Measurements from ENCODE around the gene PMM1. TPM values are rescaled to one million over a fixed set of nuclear protein-coding genes. Genes with fewer than 3 reads are reported as not detected.

The PMM1 gene
- total RNA-seq, 6 experiments from 2014 or later = 21.6 to 45.1 (median 36.2) TPM

- Histone ChIP-seq H3K9me3 (no peaks in the 10 kb centered on the region), H3K27me3 (no peaks in the 10 kb centered on the region), H3K4me1 (peaks cover 0 to 33% (median 15%) of the 10 kb centered on the region in 4 donors), H3K27ac (peak overlapping the region in 1 of 3 donors; percentile 34), H3K4me3 (peak overlapping the region; percentile 72 to 88 (median 88)), H3K36me3 (no peaks in the 10 kb centered on the region)
- intact Hi-C loops (cut with DNase I) = loop anchor here (5.0 to 10.0 kb wide), 2 partner anchors 50 to 52 kb away; no protein-coding TSS in a partner anchor
- DNase-seq (no peak), ATAC-seq (no peak)
- WGBS (ENCODE audit: insufficient coverage, low coverage, low lambda C conversion rate, missing lambda C conversion rate) = 24% methylated on average over 16 of the region's 21 CpGs
- TF ChIP-seq CTCF (IDR thresholded peaks at IDR 0.05) (no peak), POLR2A (IDR thresholded peaks at IDR 0.05) (no peak)
Measured at GRCh38 chr22:41544671-41545476, 44.8 kb downstream of the PMM1 start.

- Histone ChIP-seq H3K27ac (peak within 1 kb of the TSS; percentile 67 to 80 (median 71)), H3K4me3 (peak within 1 kb of the TSS; percentile 72 to 88 (median 88)), H3K36me3 (no peaks in the 10 kb centered on the region), H3K9me3 (no peaks in the 10 kb centered on the region), H3K27me3 (no peaks in the 10 kb centered on the region), H3K4me1 (peaks cover 0 to 27% (median 12%) of the 10 kb centered on the region in 4 donors)
- ATAC-seq (peak; percentile 94 to 98 (median 95)), DNase-seq (peak; percentile 99 to 100 (median 99))
- TF ChIP-seq CTCF (IDR thresholded peaks at IDR 0.05) (peak; percentile 49 to 90 (median 77)), POLR2A (IDR thresholded peaks at IDR 0.05) (peak; percentile 59)
- intact Hi-C loops (cut with DNase I) = loop anchor here (5.0 to 10.0 kb wide), 2 partner anchors 51 to 53 kb away; no protein-coding TSS in a partner anchor
- WGBS (ENCODE audit: insufficient coverage, low coverage, low lambda C conversion rate, missing lambda C conversion rate) = 0% methylated on average over 21 of the region's 80 CpGs
Measured at GRCh38 chr22:41543854-41544670, 45.6 kb downstream of the PMM1 start, which contains the start of gene POLR3H. POLR3H (minus strand) TSS chr22:41544470; CDS start chr22:41544101, 369 bp downstream.

- TF ChIP-seq CTCF (IDR thresholded peaks at IDR 0.05) (no peak), POLR2A (IDR thresholded peaks at IDR 0.05) (no peak)
- no peak for ATAC-seq
- 67% methylated on average over 1 of the region's 4 CpGs for WGBS (ENCODE audit: insufficient coverage, low coverage, low lambda C conversion rate, missing lambda C conversion rate)
- H3K9me3 ChIP-seq = no peaks in the 10 kb centered on the region
- peaks cover 0 to 3% (median 0%) of the 10 kb centered on the region in 4 donors for H3K36me3 ChIP-seq
- H3K4me1 ChIP-seq = peaks cover 0 to 27% (median 11%) of the 10 kb centered on the region in 4 donors
- H3K27me3 ChIP-seq = no peaks in the 10 kb centered on the region
- H3K27ac ChIP-seq = no peak overlapping the region
- intact Hi-C loops (cut with DNase I) = loop anchor here (5.0 to 10.0 kb wide), 2 partner anchors 53 to 55 kb away; no protein-coding TSS in a partner anchor
- no peak overlapping the region for H3K4me3 ChIP-seq
- DNase-seq = no peak
Measured at GRCh38 chr22:41542224-41542623, 47.4 kb downstream of the PMM1 start.

- WGBS (ENCODE audit: insufficient coverage, low coverage, low lambda C conversion rate, missing lambda C conversion rate) = 100% methylated on average over 1 of the region's 3 CpGs
- DNase-seq = no peak
- peaks cover 0 to 3% (median 0%) of the 10 kb centered on the region in 4 donors for H3K36me3 ChIP-seq
- H3K9me3 ChIP-seq = no peaks in the 10 kb centered on the region
- ATAC-seq = no peak
- no peak for TF ChIP-seq POLR2A (IDR thresholded peaks at IDR 0.05)
- no peak for TF ChIP-seq CTCF (IDR thresholded peaks at IDR 0.05)
- intact Hi-C loops (cut with DNase I) = loop anchor here (5.0 to 10.0 kb wide), 2 partner anchors 53 to 56 kb away; no protein-coding TSS in a partner anchor
- H3K4me1 ChIP-seq = peaks cover 0 to 33% (median 11%) of the 10 kb centered on the region in 4 donors
- H3K27ac ChIP-seq = no peak overlapping the region
- H3K27me3 ChIP-seq = no peaks in the 10 kb centered on the region
- no peak overlapping the region for H3K4me3 ChIP-seq
Measured at GRCh38 chr22:41541484-41541883, 48.2 kb downstream of the PMM1 start.
